Fibroblast of lung (primary cell): ENCODE results near the gene PHLDA1. TPM values are rescaled to one million over a fixed set of nuclear protein-coding genes. Genes with fewer than 3 reads are reported as not detected.
A peak's percentile ranks its signal among the peaks of the same experiment; 100 is the strongest.

Source experiments
- DNase-seq, 2 donors: peaks; one replicate each; pipeline versions ENCODE4 v3.0.0 to v3.0.0-alpha.2; 2010; ENCODE audit warnings: low read depth in 2 of 2
- H2AFZ ChIP-seq: 2 replicates; pipeline ENCODE4 v1.5.1; 2012; ENCODE audit warnings: low read length, control low read depth, inconsistent platforms
- H3K27ac ChIP-seq: 2 replicates; pipeline ENCODE4 v1.5.1; 2011; ENCODE audit warnings: low read length, control low read depth; ENCODE audit not compliant: insufficient read depth
- H3K27me3 ChIP-seq: 2 replicates; pipeline ENCODE4 v1.5.1; 2011; ENCODE audit warnings: mild to moderate bottlenecking, low read length; ENCODE audit not compliant: control insufficient read depth, insufficient read depth
- H3K36me3 ChIP-seq: 2 replicates; pipeline ENCODE4 v1.5.1; 2011; ENCODE audit warnings: low read length; ENCODE audit not compliant: control insufficient read depth, insufficient read depth
- H3K4me1 ChIP-seq: 2 replicates; pipeline ENCODE4 v1.5.1; 2011; ENCODE audit warnings: low read length; ENCODE audit not compliant: control insufficient read depth, insufficient read depth; ENCODE audit errors: extremely low read depth
- H3K4me2 ChIP-seq: 2 replicates; pipeline ENCODE4 v1.5.1; 2011; ENCODE audit warnings: low read length, control low read depth; ENCODE audit not compliant: insufficient read depth; ENCODE audit errors: extremely low read depth
- H3K4me3 ChIP-seq, 4 experiments: fragments of 200-600 bp in 1 of 4; sonication (generic) in 1 of 4; replicated peaks in 1 of 4; 2 replicates each; pipeline ENCODE4 v1.5.1; 2011 to 2016; ENCODE audit warnings: low read length in 4 of 4, low read depth in 3 of 4, mild to moderate bottlenecking in 3 of 4, control low read depth in 2 of 4, inconsistent platforms in 1 of 4, mixed read lengths in 1 of 4; ENCODE audit not compliant: insufficient read depth in 1 of 4; ENCODE audit errors: control extremely low read depth in 1 of 4
- H3K79me2 ChIP-seq: 2 replicates; pipeline ENCODE4 v1.5.1; 2012; ENCODE audit warnings: mild to moderate bottlenecking, low read length, inconsistent platforms; ENCODE audit not compliant: control insufficient read depth, insufficient read depth
- H3K9ac ChIP-seq: 2 replicates; pipeline ENCODE4 v1.5.1; 2011; ENCODE audit warnings: mild to moderate bottlenecking, low read length, control low read depth; ENCODE audit not compliant: insufficient read depth
- H3K9me3 ChIP-seq: 2 replicates; pipeline ENCODE4 v1.5.1; 2012; ENCODE audit warnings: low read depth, low read length; ENCODE audit not compliant: control insufficient read depth, insufficient read depth
- H4K20me1 ChIP-seq: 2 replicates; pipeline ENCODE4 v1.5.1; 2011; ENCODE audit warnings: low read length; ENCODE audit not compliant: control insufficient read depth, insufficient read depth; ENCODE audit errors: extremely low read depth
- CTCF ChIP-seq, 2 donors: IDR thresholded peaks in 1 of 2; conservative IDR thresholded peaks in 1 of 2; 1 replicate in 1 of 2; 2 replicates in 1 of 2; pipeline ENCODE4 v1.5.1; 2011 to 2012; ENCODE audit warnings: low read length in 2 of 2, control low read depth in 1 of 2, inconsistent platforms in 1 of 2, low read depth in 1 of 2, mild to moderate bottlenecking in 1 of 2
- EZH2 ChIP-seq: IDR thresholded peaks from 2 replicates; pipeline ENCODE4 v1.5.1; 2012; ENCODE audit warnings: low read length, control low read depth, mild to moderate bottlenecking; ENCODE audit errors: missing control alignments
- polyA plus RNA-seq, 2 donors: library from polyadenylated mRNA; depleted of rRNA in 1 of 2; stranded (reverse) in 1 of 2; unstranded in 1 of 2; fragments of >200 nt; gene quantifications; 2 replicates each; pipeline ENCODE4 v1.2.1, GENCODE V29; 2011 to 2012; ENCODE audit warnings: missing spikeins in 1 of 2
- total RNA-seq: library from RNA; depleted of rRNA; stranded (reverse); fragments of >200 nt; gene quantifications from 2 replicates; pipeline ENCODE4 v1.2.1, GENCODE V29; 2014

Gene PHLDA1
- total and polyA plus RNA-seq, 2 donors (not counting 1 experiment from before 2014, with no cell fraction given), result 48.1 to 252 TPM

DNA sequence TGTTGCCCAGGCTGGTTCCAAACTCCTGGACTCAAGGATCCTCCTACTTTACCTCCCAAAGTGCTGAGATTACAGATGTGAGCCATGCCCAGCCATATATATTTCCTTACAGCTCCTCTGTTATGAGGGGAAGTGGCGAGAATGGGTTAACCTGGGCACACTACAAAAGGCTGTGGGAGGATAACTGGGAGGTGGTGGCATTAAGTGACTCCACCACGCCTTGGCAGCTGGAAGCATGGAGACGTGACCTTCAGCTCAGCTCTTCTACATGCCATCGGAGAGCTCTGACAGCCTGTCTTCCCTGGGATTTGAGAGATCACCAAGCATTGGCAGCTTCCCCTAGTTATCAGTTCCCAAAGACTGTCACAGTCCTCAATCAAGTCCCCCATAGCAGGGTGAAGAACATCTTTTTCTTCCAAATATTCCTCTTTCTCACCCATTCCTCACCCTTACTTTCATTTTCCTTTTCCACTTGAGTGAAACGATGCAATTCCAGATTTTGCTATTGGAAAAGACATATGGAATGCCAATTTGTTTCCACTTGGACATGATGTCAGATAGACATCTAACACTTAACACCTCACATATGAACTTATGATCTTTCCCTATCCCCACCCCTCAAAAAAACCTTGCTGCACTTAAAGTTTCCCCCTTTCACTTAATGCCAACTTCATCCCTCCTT, 48.5 kb downstream of the PHLDA1 start:
- TF ChIP-seq EZH2, result no peak
- TF ChIP-seq CTCF (conservative IDR thresholded peaks at IDR 0.05 in 1 of 2, IDR thresholded peaks at IDR 0.05 in 1 of 2; ENCODE audit: low read depth in 1 of 2, low read length in 2 of 2), result no peak
- Histone ChIP-seq H3K9ac (peak overlapping the region; percentile 70), H2AFZ (peak overlapping the region; percentile 83), H3K9me3 (no peaks in the 10 kb centered on the region), H4K20me1 (no peaks in the 10 kb centered on the region), H3K27ac (peak overlapping the region; percentile 94), H3K36me3 (no peaks in the 10 kb centered on the region), H3K4me2 (peak overlapping the region; percentile 92), H3K27me3 (no peaks in the 10 kb centered on the region), H3K79me2 (no peaks in the 10 kb centered on the region), H3K4me1 (peaks cover 31% of the 10 kb centered on the region), H3K4me3 (peak overlapping the region; percentile 39 to 59 (median 54))
- no peak for DNase-seq

GRCh38 chr12:75982169-75982564, 49.4 kb downstream of the PHLDA1 start:
- H4K20me1 ChIP-seq, result no peaks in the 10 kb centered on the region
- peak overlapping the region; percentile 94 for H3K27ac ChIP-seq
- peak overlapping the region; percentile 39 for H3K4me2 ChIP-seq
- H3K4me1 ChIP-seq, result peaks cover 36% of the 10 kb centered on the region
- no peaks in the 10 kb centered on the region for H3K9me3 ChIP-seq
- no peaks in the 10 kb centered on the region for H3K27me3 ChIP-seq
- H3K9ac ChIP-seq, result peak overlapping the region; percentile 1
- H3K4me3 ChIP-seq, result peak overlapping the region in 1 of 4 experiments; percentile 18
- no peaks in the 10 kb centered on the region for H3K36me3 ChIP-seq
- TF ChIP-seq CTCF (conservative IDR thresholded peaks at IDR 0.05 in 1 of 2, IDR thresholded peaks at IDR 0.05 in 1 of 2; ENCODE audit: low read depth in 1 of 2, low read length in 2 of 2) (no peak), EZH2 (no peak)
- peak in 1 of 2 donors; percentile 82 for DNase-seq
- H3K79me2 ChIP-seq, result no peaks in the 10 kb centered on the region
- no peak overlapping the region for H2AFZ ChIP-seq

- no peak overlapping the region for H3K9ac ChIP-seq
- DNase-seq, result no peak
- H3K4me2 ChIP-seq, result no peak overlapping the region
Observed at GRCh38 chr12:75981247-75982168, 50.1 kb downstream of the PHLDA1 start.

More at GRCh38 chr12:75981247-75982168, 50.1 kb downstream of the PHLDA1 start:
- H3K27ac ChIP-seq, result peak overlapping the region; percentile 51
- TF ChIP-seq EZH2, result no peak
- TF ChIP-seq CTCF (conservative IDR thresholded peaks at IDR 0.05 in 1 of 2, IDR thresholded peaks at IDR 0.05 in 1 of 2; ENCODE audit: low read depth in 1 of 2, low read length in 2 of 2), result no peak
- no peaks in the 10 kb centered on the region for H3K79me2 ChIP-seq
- peaks cover 39% of the 10 kb centered on the region for H3K4me1 ChIP-seq
- H3K36me3 ChIP-seq, result no peaks in the 10 kb centered on the region
- H3K27me3 ChIP-seq, result no peaks in the 10 kb centered on the region
- no peaks in the 10 kb centered on the region for H4K20me1 ChIP-seq
- H3K4me3 ChIP-seq, result no peak overlapping the region
- H2AFZ ChIP-seq, result no peak overlapping the region
- H3K9me3 ChIP-seq, result no peaks in the 10 kb centered on the region
